HG03378 (cell line): Measurements from ENCODE around the gene MYL12A.
A peak's percentile ranks its signal among the peaks of the same experiment; 100 is the strongest.
"Not testable (repeated sequence)": the region's sequence is repeated elsewhere in the genome, so short reads cannot be mapped to it uniquely, and the experiment has no call there.

Source experiments
- ATAC-seq: cut with Tn5 transposase; IDR thresholded peaks from one replicate; pipeline ENCODE4 v1.9.1; 2021; ENCODE audit warnings: mild to moderate bottlenecking, moderate library complexity; ENCODE audit not compliant: unreplicated experiment

MYL12A gene

DNA sequence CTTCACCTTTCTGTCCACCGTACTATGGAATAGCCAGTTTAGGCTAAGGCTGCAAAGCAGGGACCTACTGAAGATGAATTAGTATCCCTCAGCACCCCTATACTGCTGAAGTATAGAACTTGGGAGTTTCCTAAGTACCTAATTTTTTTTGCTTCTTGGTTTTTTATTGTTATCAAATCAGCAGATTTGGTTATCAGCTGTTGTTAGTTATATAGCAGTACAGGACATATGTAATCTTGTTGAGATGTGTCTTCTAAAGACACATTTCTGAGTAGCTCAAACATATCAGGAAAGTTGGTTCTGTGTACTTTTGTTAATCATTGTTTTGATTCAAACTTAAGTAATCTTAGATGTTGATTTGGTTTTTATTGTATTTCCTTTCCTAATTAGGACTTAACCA is 5.2 kb downstream of the MYL12A start:
- ATAC-seq = no peak

GRCh38 chr18:3254725-3255124 is 7.1 kb downstream of the MYL12A start:
- no peak for ATAC-seq

- ATAC-seq = no peak
Observed at GRCh38 chr18:3255611-3256165, 8.1 kb downstream of the MYL12A start.

DNA sequence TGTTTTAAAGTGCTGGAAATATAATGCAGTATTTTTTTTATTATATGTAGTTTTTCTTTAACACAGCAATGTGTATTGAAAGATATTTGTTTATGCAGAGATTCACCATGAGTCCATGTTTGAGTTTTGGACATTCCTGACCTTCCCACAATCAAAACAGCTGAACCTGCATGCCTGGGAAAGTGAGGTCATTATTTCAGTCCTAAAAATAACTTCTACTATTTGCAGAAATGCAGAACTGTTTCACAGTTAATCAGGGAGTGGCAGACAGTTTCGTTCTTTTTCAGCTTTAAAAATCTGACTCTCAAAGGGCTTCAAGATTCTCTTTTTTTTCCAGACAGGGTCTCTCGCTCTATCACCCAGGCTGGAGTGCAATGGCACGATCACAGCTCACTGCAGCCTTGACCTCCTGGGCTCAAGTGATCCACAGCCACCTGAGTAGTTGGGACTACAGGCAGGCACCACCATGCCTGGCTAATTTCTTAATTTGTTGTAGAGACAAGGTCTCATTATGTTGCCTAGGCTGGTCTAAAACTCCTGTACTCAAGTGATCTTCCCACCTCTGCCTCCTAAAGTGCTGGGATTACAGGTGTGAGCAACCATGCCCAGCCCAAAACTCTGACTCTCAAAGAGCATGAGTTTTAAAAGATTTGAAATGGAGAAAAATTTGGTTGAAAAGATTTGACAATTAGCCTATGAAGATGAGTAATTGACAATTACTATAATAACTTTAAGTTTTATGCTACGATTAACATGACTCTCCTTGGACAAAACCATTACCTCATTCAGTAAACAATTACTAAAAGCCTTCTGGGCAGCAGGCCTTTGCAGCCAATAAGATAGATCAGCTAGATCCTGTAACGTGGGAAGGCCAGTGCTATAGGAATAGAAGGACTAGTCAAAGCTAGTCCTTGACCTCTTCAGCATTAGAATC is 9.4 kb downstream of the MYL12A start:
- ATAC-seq = no peak

DNA sequence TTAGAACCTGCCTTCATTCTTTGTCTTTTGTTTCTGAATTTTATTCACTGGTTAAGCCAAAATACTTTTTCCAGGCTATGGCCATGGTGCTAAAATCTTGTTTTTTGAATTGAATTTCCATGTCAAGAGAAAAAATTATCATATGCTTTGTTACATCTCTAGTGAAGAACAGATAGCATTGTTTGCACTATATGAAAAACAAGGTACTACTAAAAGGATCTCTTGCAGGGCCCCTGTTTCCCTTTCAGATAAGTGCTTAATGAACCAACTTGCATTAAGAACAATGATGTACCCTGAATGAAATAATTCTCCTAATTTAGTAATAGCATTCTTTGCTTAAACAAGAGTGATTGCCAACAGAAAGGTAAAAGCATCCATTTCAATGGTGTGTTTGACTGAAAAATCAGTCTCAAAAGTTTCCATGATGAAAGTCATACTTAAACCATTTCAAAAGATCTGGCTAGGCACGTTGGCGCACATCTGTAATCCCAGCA is 10.1 kb downstream of the MYL12A start:
- no peak for ATAC-seq

- no peak for ATAC-seq
Observed at GRCh38 chr18:3260995-3261372, 13.4 kb downstream of the MYL12A start.

DNA sequence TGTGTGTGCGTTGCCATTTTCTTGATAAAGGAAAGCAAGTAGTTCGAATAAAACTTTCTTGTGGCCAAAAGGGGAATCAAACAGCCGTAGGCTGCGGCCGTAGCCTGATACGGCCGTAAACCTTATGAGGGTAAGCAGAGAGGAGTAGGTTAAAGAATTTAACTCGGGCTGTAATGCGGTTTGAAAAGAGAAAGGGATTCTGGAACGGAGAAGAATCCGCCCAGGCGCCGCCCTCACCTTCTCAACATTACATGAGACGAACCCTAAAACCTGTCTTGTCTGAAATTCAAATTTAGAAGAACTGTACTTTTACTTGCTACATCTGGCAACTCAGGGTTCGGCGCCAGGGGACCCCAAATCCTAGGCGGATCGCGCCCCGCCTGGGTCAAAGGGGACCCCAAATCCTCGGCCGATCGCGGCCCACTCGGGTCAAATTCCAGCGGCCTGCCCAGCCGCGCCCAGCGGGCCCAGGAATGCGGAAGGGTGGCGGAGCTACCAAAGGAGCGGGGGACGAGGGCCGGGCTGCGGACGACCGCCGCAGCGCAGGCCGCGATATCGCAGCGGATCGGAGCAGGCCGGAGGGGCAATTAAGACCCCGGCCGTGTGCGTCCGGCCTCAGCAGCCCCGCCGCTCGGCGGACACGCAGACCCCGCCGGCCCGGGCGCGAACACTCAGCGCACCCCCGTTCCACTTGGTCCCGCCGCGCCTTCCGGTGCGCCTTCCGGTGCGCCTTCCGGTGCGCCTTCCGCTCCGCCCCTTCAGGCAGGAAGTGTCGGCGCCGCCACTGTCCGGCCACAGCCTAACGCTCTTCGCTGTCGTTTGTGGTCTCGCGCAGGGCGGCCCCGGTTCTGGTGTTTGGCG is 14.0 kb downstream of the MYL12A start, which contains the start of gene MYL12B:
Gene MYL12B (plus strand): TSS at position 761 of the 861 bp plus-strand sequence. CDS start 10,766 bp downstream, outside the sequence.
- peak; percentile 76 for ATAC-seq

DNA sequence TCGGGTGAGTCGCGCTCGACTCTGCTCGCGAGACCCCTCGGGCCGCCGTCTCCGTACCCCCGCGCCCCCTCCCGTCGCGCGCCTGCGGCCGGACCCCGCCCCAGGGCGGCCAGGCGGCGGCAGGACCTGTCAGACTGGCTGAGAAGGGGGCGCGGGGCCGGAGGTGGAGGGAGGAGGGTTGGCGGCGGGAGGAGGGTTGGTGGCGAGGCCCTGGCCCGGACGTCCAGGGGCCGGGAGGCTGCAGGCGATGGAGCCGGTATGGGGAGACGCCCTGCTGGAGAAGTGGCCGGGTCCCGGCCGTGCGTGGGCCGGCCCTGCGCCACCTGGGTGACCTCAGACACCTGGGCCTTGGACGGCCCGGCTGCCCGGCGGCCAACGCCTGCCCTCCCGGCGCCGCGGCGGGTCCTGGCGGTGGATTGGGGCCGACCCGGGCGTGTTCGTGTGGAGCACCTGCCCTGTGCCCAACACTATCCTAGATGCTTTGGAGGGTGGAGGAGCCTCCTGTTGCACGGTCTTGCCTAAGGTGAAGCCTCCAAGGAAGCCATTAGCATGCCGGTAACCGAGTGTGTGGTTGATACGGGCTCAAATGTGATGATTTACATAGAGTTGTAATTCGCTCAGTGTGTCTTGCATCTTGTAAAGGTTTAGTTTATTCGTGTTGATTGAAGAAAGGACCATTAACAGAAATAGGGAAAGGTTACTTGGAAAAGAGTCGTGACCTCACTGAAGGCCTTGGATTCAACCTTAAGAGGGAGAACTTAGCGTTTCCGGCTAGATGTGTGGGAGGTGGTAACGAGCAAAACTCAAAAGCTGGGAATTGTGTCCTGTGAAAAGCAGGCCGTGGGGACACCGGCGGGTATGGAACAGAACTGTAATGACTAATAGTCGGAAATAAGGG is 14.9 kb downstream of the MYL12A start:
- peak; percentile 23 for ATAC-seq

DNA sequence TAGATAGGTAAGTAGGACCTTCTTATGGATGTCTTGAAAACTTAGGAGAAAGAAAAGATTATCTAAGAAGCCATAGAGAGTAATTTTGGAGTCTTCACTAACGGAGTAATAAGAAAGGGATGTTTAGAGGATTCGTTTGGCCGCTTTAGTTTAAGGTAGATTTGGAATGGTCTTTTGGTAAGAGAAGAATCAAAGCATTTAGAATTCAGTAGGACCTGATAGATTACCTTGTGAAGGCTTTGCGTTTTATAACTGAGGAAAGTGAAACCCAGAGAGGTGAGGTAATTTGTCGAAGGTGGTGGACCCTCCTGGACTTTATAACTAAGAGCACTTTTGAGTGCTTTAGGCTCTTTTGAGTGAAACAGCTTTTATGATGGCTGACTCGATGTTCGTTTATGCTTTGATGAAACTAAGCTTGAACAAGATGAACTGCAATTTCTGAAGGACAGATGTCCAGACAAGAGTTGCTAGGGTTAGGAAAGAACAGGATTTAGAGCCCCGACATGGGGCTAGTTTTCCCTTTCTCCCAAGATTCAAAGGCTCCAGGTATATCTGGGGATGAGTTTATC is 15.6 kb downstream of the MYL12A start:
- no peak for ATAC-seq

- ATAC-seq = no peak
Observed at GRCh38 chr18:3264362-3264761, 16.8 kb downstream of the MYL12A start.

DNA sequence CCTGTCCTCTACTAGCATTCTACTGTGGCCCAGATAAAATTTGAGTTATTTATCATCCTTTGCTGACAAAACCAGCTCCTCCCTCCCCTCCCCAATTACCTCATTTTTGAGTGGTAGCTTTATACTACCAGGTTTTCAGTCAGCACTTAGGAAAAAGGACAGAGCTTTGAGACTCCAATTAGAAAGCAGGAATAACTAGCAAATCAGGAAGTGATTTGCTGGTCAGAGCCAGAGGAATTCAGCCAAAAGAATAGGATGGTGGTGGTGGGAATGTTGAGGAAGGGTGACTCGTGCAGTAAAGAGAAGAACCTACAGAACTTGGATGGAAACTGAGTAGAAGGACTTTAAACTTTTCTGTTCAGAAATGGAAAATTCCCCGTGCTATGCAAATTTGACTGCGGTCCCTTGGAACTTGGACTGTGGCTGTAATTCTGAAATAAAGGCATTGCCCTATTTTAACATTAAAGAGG is 18.0 kb downstream of the MYL12A start:
- no peak for ATAC-seq

- ATAC-seq = no peak
Observed at GRCh38 chr18:3266062-3266608, 18.5 kb downstream of the MYL12A start.

DNA sequence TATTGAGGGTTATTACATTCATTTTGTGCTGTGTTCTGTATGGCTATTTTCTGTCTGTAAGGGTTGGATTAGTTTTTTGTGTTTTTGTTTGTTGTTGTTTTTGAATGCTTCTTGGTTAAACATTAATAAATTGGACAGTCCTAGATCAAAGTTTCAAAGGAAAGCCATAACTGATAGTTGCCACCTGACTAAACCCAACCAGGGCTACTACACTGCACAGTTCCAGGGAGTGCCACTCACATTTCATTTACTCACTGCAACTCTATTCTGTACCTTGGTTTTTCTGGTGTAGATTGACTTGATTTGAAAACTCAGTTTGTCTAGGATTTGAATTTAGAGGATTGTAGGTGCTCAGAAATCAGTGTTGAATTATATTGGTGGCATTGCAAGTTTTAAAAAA is 20.7 kb downstream of the MYL12A start:
- no peak for ATAC-seq

DNA sequence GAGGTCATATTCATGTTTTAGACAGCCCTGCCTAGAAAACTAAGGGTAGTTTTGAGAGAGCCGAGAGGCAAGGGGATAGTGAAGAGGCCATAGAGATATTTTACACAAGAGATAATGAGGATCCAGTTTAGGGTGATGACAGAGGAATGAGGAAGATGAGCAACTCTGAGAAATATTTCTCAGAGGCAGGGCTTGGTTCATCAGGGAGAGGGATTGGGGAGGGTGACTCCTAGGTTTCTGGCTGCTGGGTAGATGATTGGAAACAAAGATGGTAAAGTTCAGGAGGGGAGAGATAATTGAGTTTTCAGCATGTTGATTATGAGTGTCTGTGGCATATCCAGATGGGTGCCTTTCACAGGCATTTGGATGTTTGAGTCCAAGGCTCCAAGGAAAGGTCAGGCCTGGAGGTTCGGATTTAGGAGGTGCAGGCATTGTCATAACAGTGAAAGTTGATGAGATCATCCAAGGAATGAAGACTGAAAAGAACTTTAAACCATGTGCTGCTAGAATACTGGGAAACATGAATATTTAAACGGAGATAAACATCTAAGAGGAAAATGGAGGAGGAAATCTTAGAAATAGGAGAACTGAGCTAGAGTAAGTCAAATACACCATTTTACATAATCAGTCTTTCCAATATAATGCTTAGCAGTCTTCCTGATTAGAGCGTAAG is 21.8 kb downstream of the MYL12A start:
- no peak for ATAC-seq

DNA sequence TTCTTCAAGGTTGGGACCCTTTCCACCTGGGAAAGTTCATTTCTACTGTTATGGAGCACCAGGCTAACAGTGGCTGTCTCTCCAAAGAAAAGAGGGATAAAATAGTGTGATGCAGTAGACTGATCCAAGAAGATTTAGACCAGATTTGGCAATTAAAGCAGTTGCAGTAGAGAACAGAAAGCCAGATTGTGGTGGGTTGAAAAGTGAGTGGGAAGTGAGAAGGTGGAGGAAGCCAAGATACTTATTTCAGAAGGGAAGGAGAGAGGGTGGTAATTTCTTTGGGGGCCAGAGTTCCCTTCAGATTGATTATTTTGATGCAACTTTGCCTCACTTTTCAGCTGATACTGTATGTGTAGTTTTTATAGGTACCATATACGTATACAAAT is 22.3 kb downstream of the MYL12A start:
- no peak for ATAC-seq

- no peak for ATAC-seq
Observed at GRCh38 chr18:3273042-3273441, 25.4 kb downstream of the MYL12A start.

DNA sequence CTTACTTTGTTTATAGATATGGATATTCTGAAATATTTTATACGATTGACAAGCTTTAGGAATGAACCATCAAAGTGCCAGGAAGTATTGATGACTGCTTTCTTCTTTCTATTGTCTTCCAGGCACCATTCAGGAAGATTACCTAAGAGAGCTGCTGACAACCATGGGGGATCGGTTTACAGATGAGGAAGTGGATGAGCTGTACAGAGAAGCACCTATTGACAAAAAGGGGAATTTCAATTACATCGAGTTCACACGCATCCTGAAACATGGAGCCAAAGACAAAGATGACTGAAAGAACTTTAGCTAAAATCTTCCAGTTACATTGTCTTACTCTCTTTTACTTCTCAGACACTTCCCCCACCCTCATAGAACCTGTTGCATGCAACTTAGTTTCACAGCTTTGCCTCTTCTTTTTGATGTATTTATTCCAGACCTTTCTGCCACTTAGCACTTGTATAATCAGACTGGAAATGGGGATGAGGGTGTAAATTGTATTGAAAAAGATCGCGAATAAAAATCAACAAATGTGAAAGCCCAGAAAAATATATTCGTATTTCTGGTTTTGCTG is 30.1 kb downstream of the MYL12A start:
- not testable (repeated sequence) for ATAC-seq
